ENCODE measurements around the gene UBTD1. TPM values are rescaled to one million over a fixed set of nuclear protein-coding genes. Genes with fewer than 3 reads are reported as not detected.
"Not testable (repeated sequence)": the region's sequence is repeated elsewhere in the genome, so short reads cannot be mapped to it uniquely, and the experiment has no call there.

Gene UBTD1
- total RNA-seq, 2 donors from 2014 or later, result 19.1 to 19.3 TPM

DNA sequence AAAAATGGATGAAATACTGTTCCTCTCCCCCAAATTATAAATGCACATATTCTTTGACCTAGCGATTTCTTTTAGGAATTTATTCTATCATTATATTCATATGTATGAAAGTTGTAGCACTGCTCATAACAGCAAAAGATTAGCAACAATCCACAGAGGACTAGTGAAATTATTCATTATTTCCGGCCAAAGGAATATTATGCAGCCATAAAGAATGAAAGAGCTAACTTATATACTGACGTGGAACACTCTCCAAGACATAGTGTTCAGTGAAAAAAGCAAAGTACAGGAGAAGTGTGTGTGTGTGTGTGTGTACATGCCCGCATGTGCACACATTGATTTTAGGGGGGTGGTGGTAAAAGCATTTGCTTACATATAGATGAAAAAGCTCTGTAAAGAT lies 23.8 kb upstream of the UBTD1 start:
- no peaks in the 10 kb centered on the region for H3K9me3 Mint-ChIP-seq
- TF ChIP-seq CTCF (conservative IDR thresholded peaks at IDR 0.05), result no peak
- DNase-seq, result no peak
- peaks cover 66% of the 10 kb centered on the region for H3K36me3 Mint-ChIP-seq (ENCODE audit: low read depth)
- H3K27me3 ChIP-seq (ENCODE audit: control insufficient read depth, insufficient read depth, low read length, poor library complexity, severe bottlenecking), result no peaks in the 10 kb centered on the region
- no peak overlapping the region for H3K27ac Mint-ChIP-seq
- no peaks in the 10 kb centered on the region for H3K27me3 Mint-ChIP-seq (ENCODE audit: insufficient read depth)
- peaks cover 85% of the 10 kb centered on the region for H3K36me3 ChIP-seq (ENCODE audit: control insufficient read depth, insufficient read depth, low read length)
- no peak overlapping the region for H3K4me3 Mint-ChIP-seq
- no peaks in the 10 kb centered on the region for H3K4me1 ChIP-seq (ENCODE audit: control insufficient read depth, insufficient read depth, low read length)
- no peak overlapping the region for H3K4me3 ChIP-seq (ENCODE audit: low read length)
- no peak overlapping the region for H3K27ac ChIP-seq (ENCODE audit: low read depth, low read length)
- 100% methylated on average over 2 to 3 of the region's 4 CpGs for WGBS, 2 experiments (ENCODE audit: insufficient coverage in 1 of 2, insufficient read length in 1 of 2)
- H3K9ac ChIP-seq (ENCODE audit: extremely low read depth, low read length, poor library complexity, severe bottlenecking), result no peak overlapping the region
- no peaks in the 10 kb centered on the region for H3K4me1 Mint-ChIP-seq
- H3K9me3 ChIP-seq (ENCODE audit: control insufficient read depth, low read length), result no peaks in the 10 kb centered on the region

DNA sequence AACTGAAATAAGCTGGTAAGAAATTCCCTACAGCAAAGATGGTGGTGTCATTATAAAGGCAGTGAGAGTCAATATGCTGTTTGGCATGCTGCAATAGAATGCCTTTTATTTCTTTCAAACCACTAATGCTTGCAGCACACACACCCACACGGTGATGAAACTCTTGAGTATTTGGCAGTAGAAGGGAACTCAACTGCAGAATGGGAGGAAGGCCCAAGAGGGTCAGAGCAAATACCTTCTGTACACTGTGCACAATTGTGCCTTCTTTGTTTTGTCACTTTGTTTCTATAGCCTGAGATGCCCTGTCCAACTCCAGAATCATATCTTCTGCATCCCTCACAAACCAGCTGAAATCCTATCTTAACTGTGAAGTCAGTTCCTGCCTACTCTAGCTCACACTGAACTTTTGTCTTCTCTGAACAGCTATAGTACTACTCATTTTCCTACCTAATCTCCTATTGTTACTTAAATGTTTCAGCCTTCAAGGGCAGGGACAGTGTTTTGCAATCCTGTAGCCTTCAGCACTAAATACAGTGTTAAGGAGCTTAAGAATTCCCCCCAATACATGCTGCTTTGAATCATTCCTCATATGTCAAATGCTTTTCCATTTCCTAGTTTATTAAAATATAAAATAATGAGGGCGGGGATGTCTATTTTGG lies 22.7 kb upstream of the UBTD1 start:
- Histone ChIP-seq H3K9me3 (ENCODE audit: control insufficient read depth, low read length) (no peaks in the 10 kb centered on the region), H3K9ac (ENCODE audit: extremely low read depth, low read length, poor library complexity, severe bottlenecking) (no peak overlapping the region), H3K27ac (ENCODE audit: low read depth, low read length) (no peak overlapping the region), H3K36me3 (ENCODE audit: control insufficient read depth, insufficient read depth, low read length) (peaks cover 86% of the 10 kb centered on the region), H3K4me1 (ENCODE audit: control insufficient read depth, insufficient read depth, low read length) (no peaks in the 10 kb centered on the region), H3K27me3 (ENCODE audit: control insufficient read depth, insufficient read depth, low read length, poor library complexity, severe bottlenecking) (no peaks in the 10 kb centered on the region), H3K4me3 (ENCODE audit: low read length) (no peak overlapping the region)
- Mint-ChIP-seq H3K4me3 (no peak overlapping the region), H3K27me3 (ENCODE audit: insufficient read depth) (no peaks in the 10 kb centered on the region), H3K4me1 (peaks cover 6% of the 10 kb centered on the region), H3K36me3 (ENCODE audit: low read depth) (peaks cover 66% of the 10 kb centered on the region), H3K27ac (no peak overlapping the region), H3K9me3 (no peaks in the 10 kb centered on the region)
- WGBS, 2 experiments (ENCODE audit: insufficient coverage in 1 of 2, insufficient read length in 1 of 2), result 90 to 100% methylated on average over 1 of the region's 2 CpGs
- DNase-seq, result no peak
- no peak for TF ChIP-seq CTCF (conservative IDR thresholded peaks at IDR 0.05)

- H3K4me1 ChIP-seq (ENCODE audit: control insufficient read depth, insufficient read depth, low read length); H3K9me3 ChIP-seq (ENCODE audit: control insufficient read depth, low read length); H3K27me3 Mint-ChIP-seq (ENCODE audit: insufficient read depth); H3K4me3 Mint-ChIP-seq; H3K4me1 Mint-ChIP-seq; H3K9me3 Mint-ChIP-seq; DNase-seq; H3K27ac ChIP-seq (ENCODE audit: low read depth, low read length); H3K27me3 ChIP-seq (ENCODE audit: control insufficient read depth, insufficient read depth, low read length, poor library complexity, severe bottlenecking); H3K4me3 ChIP-seq (ENCODE audit: low read length); H3K9ac ChIP-seq (ENCODE audit: extremely low read depth, low read length, poor library complexity, severe bottlenecking): not testable (repeated sequence)
- H3K36me3 ChIP-seq (ENCODE audit: control insufficient read depth, insufficient read depth, low read length), result peaks cover 82% of the 10 kb centered on the region
- WGBS, 2 experiments (ENCODE audit: insufficient coverage in 1 of 2, insufficient read length in 1 of 2), result 96 to 100% methylated on average over 3 to 4 of the region's 4 CpGs
- H3K27ac Mint-ChIP-seq, result peak overlapping the region; percentile 28
- peaks cover 58% of the 10 kb centered on the region for H3K36me3 Mint-ChIP-seq (ENCODE audit: low read depth)
These were observed 19.3 kb upstream of the UBTD1 start for GRCh38 chr10:97479410-97479809.

GRCh38 chr10:97479939-97480338 lies 18.8 kb upstream of the UBTD1 start:
- DNase-seq, result peak; percentile 96
- Histone ChIP-seq H3K9me3 (ENCODE audit: control insufficient read depth, low read length) (no peaks in the 10 kb centered on the region), H3K36me3 (ENCODE audit: control insufficient read depth, insufficient read depth, low read length) (peaks cover 76% of the 10 kb centered on the region), H3K27me3 (ENCODE audit: control insufficient read depth, insufficient read depth, low read length, poor library complexity, severe bottlenecking) (no peaks in the 10 kb centered on the region), H3K4me1 (ENCODE audit: control insufficient read depth, insufficient read depth, low read length) (no peaks in the 10 kb centered on the region), H3K27ac (ENCODE audit: low read depth, low read length) (no peak overlapping the region), H3K4me3 (ENCODE audit: low read length) (no peak overlapping the region), H3K9ac (ENCODE audit: extremely low read depth, low read length, poor library complexity, severe bottlenecking) (no peak overlapping the region)
- no peaks in the 10 kb centered on the region for H3K27me3 Mint-ChIP-seq (ENCODE audit: insufficient read depth)
- H3K36me3 Mint-ChIP-seq (ENCODE audit: low read depth), result peaks cover 52% of the 10 kb centered on the region
- H3K27ac Mint-ChIP-seq, result peak overlapping the region; percentile 62
- H3K9me3 Mint-ChIP-seq, result no peaks in the 10 kb centered on the region
- H3K4me1 Mint-ChIP-seq, result peaks cover 6% of the 10 kb centered on the region
- WGBS, 2 experiments (ENCODE audit: insufficient coverage in 1 of 2, insufficient read length in 1 of 2), result 41 to 54% methylated on average over 9 of the region's 9 CpGs
- TF ChIP-seq CTCF (conservative IDR thresholded peaks at IDR 0.05), result no peak
- H3K4me3 Mint-ChIP-seq, result no peak overlapping the region
